ENCODE data around the gene POLR3GL. TPM values are rescaled to one million over a fixed set of nuclear protein-coding genes. Genes with fewer than 3 reads are reported as not detected.
A peak's percentile ranks its signal among the peaks of the same experiment; 100 is the strongest.

Gene POLR3GL
- total RNA-seq, 1 donor from 2014 or later: 21.4 TPM

- Histone ChIP-seq H3K27ac (peak overlapping the region; percentile 81), H3K36me3 (no peaks in the 10 kb centered on the region), H3K27me3 (no peaks in the 10 kb centered on the region), H3K9me3 (no peaks in the 10 kb centered on the region), H3K4me1 (peaks cover 67% of the 10 kb centered on the region), H3K4me3 (peak overlapping the region; percentile 18)
- intact Hi-C loops (cut with DNase I): no loop called here
- peak; percentile 80 for DNase-seq
- TF ChIP-seq CTCF (IDR thresholded peaks at IDR 0.05): no peak
- ATAC-seq: peak; percentile 77
Observed at GRCh38 chr1:145985502-145986439, 21.3 kb downstream of the POLR3GL start.

- Histone ChIP-seq H3K36me3 (no peaks in the 10 kb centered on the region), H3K4me1 (peaks cover 61% of the 10 kb centered on the region), H3K27ac (peak overlapping the region; percentile 81), H3K9me3 (no peaks in the 10 kb centered on the region), H3K4me3 (no peak overlapping the region), H3K27me3 (no peaks in the 10 kb centered on the region)
- DNase-seq (no peak), ATAC-seq (no peak)
- TF ChIP-seq CTCF (IDR thresholded peaks at IDR 0.05): no peak
- intact Hi-C loops (cut with DNase I): no loop called here
Observed at GRCh38 chr1:145986551-145986950, 22.1 kb downstream of the POLR3GL start.

GRCh38 chr1:145987926-145988325, 23.4 kb downstream of the POLR3GL start:
- intact Hi-C loops (cut with DNase I): no loop called here
- Histone ChIP-seq H3K27ac (peak overlapping the region; percentile 32), H3K4me1 (peaks cover 55% of the 10 kb centered on the region), H3K9me3 (no peaks in the 10 kb centered on the region), H3K4me3 (no peak overlapping the region), H3K36me3 (peaks cover 9% of the 10 kb centered on the region), H3K27me3 (no peaks in the 10 kb centered on the region)
- DNase-seq (no peak), ATAC-seq (no peak)
- no peak for TF ChIP-seq CTCF (IDR thresholded peaks at IDR 0.05)

DNA sequence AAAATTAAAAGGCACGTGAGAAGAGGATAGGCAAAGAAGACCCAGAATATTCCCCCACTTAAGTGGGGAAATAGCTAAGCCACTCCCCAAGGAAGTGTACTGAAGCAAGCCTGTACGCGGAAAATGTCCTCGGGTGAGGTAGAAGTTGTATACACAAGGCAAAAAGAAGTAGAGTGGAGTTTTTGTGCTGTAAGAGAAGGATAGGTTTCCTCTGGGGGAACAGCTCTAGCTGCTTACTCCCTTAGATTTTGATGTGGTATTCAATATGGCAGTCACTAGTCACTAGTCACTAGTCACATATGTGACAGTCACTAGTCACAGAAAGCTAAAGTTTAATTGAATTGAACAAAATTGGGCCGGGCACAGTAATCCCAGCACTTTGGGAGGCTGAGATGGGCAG, 24.3 kb downstream of the POLR3GL start:
- H3K27ac ChIP-seq: peak overlapping the region; percentile 32
- no peaks in the 10 kb centered on the region for H3K27me3 ChIP-seq
- DNase-seq: peak; percentile 6
- ATAC-seq: peak; percentile 1
- H3K9me3 ChIP-seq: no peaks in the 10 kb centered on the region
- H3K4me3 ChIP-seq: no peak overlapping the region
- no peak for TF ChIP-seq CTCF (IDR thresholded peaks at IDR 0.05)
- peaks cover 17% of the 10 kb centered on the region for H3K36me3 ChIP-seq
- peaks cover 52% of the 10 kb centered on the region for H3K4me1 ChIP-seq
- intact Hi-C loops (cut with DNase I): no loop called here

- ATAC-seq (peak; percentile 34), DNase-seq (peak; percentile 65)
- H3K4me3 ChIP-seq: no peak overlapping the region
- H3K4me1 ChIP-seq: peaks cover 36% of the 10 kb centered on the region
- no peaks in the 10 kb centered on the region for H3K27me3 ChIP-seq
- intact Hi-C loops (cut with DNase I): no loop called here
- H3K9me3 ChIP-seq: no peaks in the 10 kb centered on the region
- peaks cover 33% of the 10 kb centered on the region for H3K36me3 ChIP-seq
- peak overlapping the region; percentile 99 for H3K27ac ChIP-seq
- TF ChIP-seq CTCF (IDR thresholded peaks at IDR 0.05): no peak
Observed at GRCh38 chr1:145990249-145990855, 25.9 kb downstream of the POLR3GL start.

Data from upper lobe of right lung (tissue), 1 donor.